HL-60/S4 treated with phorbol 12-myristate 13-acetate at 8.2 ng/mL for 4 days and 3 days (cell line): ENCODE measurements around the gene PRKCE.

ENCODE experiments used
- in situ Hi-C: fragments of 300-500 bp; cut with MboI; formaldehyde crosslinking; loops from 2 replicates; pipeline ENCODE4 v1.15.0; 2022; ENCODE audit warnings: low sequenced_read_pairs

The PRKCE gene

DNA sequence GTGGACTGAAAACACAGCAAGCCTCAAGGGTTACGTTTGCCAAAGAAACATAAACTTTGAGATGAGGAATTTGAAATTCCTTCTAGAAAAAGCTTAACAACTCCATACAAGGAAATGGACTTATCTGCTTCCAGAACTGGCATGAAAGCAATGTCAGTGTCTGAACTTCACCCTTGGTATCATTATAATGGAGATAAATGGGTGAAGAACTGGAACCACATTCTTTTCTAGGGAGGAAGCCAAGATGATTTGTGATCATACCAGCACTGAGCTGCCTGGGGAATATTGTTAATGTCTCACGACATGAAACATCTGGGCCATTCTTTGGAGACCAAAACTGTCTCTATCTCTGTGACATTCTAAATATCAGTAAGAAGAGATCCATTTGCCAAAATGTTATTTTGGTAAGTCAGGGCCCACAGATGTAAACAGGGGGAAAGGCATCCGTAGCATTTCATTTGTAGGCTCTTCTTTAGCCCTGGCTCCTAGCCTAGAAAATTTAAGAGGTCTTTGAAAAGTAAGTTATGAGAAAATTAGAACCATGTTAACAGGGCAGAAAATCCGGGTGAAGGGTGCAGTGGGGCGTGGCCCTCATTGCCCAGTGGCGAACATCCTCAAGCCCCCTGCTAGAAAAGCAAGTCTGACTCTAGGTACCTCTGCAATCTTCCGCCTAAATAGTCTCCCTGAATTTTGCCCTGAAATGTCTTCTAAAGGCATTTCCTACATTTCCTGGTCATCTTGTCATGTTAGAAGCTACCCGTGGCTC is 350.4 kb downstream of the PRKCE start:
- in situ Hi-C loops = loop anchor here (25.0 kb wide), 2 partner anchors 635 to 860 kb away; no protein-coding TSS in a partner anchor

- in situ Hi-C loops = loop anchor here (25.0 kb wide), 2 partner anchors 635 to 860 kb away; no protein-coding TSS in a partner anchor
Measured at GRCh38 chr2:46002507-46002883, 351.0 kb downstream of the PRKCE start.

- in situ Hi-C loops = loop anchor here (25.0 kb wide), 2 partner anchors 634 to 859 kb away; no protein-coding TSS in a partner anchor
Measured at GRCh38 chr2:46002947-46003346, 351.5 kb downstream of the PRKCE start.

DNA sequence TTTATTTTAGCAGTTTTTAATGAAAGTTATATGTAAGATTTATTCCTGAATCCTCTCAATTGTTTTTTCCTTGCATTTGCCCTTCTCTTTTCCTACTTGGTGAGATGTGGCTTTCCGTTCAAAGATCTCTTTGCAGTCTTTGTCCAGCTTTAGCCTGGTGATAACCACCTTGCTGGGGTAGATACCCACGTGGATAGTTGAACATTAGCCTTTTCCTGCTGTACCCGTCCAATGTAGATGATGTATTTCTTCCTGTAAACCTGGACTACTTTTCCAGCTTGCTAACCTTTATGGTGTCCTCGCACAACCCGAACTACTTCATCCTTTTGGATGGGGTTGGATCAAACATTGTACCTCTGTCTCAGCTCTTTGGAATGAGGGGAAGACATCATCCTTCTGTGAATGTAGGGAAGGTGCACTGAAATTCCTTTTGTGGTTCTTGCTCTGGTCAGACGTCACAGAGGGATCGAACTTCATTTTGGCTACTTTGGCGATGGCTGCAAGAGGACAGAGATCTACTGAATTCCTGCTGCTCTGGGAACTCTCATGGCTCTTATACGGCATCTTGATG is 352.5 kb downstream of the PRKCE start:
- in situ Hi-C loops = loop anchor here (25.0 kb wide), 2 partner anchors 633 to 858 kb away; no protein-coding TSS in a partner anchor

DNA sequence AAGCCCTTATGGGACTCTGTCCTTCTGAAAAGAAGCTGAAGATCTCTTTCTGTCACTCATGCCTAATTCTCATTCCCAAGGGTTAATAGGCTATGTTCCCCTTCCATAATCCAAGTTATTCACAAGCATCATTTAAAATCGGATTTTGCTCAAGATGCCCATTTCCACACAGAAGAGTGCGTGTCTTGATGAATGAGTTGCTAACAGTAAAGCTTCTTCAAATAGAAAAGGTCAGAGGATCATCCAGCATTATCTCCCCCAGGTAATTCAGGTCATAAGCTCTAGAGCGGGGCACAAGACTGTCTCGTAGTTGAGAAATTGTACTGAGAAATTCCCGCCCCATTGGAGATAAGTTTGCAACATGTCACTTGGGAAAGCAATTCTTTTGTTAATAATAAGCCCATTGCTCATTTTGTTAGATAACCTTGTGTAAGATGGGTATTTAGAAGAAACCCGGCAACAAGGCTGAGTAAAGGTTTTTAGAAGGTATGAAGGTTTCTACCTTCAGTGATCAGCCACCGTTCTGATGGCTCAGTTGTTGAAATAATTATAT is 355.1 kb downstream of the PRKCE start:
- in situ Hi-C loops = loop anchor here (25.0 kb wide), 2 partner anchors 631 to 856 kb away; no protein-coding TSS in a partner anchor

- in situ Hi-C loops = loop anchor here (25.0 kb wide), 2 partner anchors 630 to 855 kb away; no protein-coding TSS in a partner anchor
Measured at GRCh38 chr2:46007412-46007811, 355.9 kb downstream of the PRKCE start.

GRCh38 chr2:46008091-46008870 is 356.8 kb downstream of the PRKCE start:
- in situ Hi-C loops = loop anchor here (25.0 kb wide), 2 partner anchors 629 to 854 kb away; no protein-coding TSS in a partner anchor

DNA sequence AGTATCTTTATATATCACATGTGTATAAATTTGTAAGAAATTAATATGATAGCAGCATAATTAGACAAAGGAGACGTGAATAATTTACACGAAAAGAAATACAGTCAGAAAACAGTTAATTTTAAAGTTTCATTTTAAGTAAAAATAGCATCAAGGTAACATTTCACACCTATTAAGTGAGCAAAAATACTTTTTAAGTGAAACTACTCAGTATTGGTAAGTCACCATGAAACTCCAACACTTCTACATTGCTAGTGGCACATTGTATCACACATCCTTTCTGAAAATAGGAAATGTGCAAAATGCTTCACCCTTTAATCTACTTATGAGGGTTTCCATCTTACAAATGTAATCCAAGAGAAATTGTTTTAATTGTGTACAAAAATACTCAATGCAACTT is 357.8 kb downstream of the PRKCE start:
- in situ Hi-C loops = loop anchor here (25.0 kb wide), 2 partner anchors 628 to 853 kb away; no protein-coding TSS in a partner anchor

- in situ Hi-C loops = loop anchor here (25.0 kb wide), 2 partner anchors 628 to 853 kb away; no protein-coding TSS in a partner anchor
Measured at GRCh38 chr2:46009772-46010171, 358.3 kb downstream of the PRKCE start.

DNA sequence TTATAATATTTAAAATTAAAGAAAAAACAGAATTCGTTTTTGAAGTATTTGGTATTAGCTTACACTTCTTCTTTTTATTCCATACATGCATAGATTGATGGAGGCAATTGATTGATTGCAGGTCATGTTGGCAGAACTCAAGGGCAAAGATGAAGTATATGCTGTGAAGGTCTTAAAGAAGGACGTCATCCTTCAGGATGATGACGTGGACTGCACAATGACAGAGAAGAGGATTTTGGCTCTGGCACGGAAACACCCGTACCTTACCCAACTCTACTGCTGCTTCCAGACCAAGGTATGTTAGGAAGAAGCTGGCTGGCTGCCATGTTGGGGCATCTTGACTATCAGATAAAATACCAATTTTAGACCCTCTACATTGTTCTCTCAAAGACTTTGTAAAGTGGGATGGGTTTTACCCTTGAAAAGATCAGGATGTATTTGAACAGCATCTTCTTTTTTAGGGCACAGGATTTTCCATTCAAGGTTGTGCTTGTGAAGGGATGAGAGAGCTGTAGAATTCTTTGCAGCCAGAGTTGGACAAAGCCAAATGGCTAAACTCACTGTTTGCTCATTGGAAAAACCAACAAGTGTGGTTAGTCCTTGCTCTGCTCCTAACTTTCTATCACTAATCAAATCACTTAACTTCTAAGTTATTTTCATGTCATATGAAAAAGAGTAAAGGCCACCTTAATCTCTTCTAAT is 358.9 kb downstream of the PRKCE start:
- in situ Hi-C loops = loop anchor here (25.0 kb wide), 2 partner anchors 627 to 852 kb away; no protein-coding TSS in a partner anchor

GRCh38 chr2:46010925-46011490 is 359.5 kb downstream of the PRKCE start:
- in situ Hi-C loops = loop anchor here (25.0 kb wide), 2 partner anchors 626 to 851 kb away; no protein-coding TSS in a partner anchor

- in situ Hi-C loops = loop anchor here (25.0 kb wide), 2 partner anchors 625 to 850 kb away; no protein-coding TSS in a partner anchor
Measured at GRCh38 chr2:46012618-46013240, 361.3 kb downstream of the PRKCE start.

DNA sequence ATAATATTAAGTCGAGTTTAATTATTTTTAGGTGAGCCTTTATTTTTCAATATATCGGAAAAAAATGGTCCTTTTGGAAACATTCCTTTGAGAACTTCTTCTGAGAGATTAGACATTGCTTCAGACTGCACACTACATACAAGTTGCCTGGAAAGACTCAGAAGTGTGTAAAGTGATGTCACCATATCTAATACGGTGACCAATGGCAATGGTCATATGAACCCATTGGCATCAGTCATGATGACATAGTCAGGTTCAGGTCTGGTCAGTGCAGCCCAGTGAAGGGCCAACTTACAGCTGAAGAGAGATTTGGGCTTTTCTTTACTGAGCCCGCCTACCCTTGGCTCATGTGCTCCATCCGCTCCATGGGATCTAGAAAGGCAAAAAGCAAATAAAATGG is 362.3 kb downstream of the PRKCE start:
- in situ Hi-C loops = loop anchor here (25.0 kb wide), 2 partner anchors 624 to 849 kb away; no protein-coding TSS in a partner anchor

DNA sequence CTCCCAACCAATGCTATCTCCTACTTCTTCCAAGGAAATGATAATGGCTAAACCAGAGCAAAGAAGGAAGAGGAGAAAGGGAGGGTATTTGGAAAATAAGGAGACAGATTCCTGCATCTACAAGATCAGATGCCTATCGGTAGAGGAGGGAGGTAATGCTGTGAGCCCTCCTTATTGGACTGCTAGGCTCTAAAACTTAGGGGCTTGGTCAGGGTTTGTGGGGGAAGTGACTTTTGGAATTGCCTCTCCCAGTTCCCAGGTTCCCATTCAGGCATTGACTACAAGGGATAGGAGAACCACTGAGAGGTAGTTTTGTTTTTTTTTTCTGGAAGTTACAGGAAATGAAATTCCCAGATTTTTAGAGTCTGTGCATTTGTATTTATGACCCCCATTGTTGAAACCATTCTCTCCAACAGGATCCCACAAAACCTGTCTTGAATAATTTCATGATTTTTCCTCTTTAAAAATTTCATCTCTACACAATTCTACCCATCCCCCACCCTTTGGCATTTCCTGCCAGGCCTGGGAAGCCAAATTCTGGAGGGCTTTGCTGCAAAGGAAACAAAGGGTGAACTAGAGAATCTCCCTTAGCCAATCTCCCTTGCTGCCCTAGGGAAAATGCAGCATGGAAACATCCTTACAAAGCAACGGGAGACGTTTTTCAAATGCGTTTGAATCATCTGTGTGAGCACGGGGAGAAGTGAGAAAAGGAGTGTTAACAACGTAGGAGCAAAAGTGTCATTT is 363.6 kb downstream of the PRKCE start:
- in situ Hi-C loops = loop anchor here (25.0 kb wide), 2 partner anchors 622 to 847 kb away; no protein-coding TSS in a partner anchor

DNA sequence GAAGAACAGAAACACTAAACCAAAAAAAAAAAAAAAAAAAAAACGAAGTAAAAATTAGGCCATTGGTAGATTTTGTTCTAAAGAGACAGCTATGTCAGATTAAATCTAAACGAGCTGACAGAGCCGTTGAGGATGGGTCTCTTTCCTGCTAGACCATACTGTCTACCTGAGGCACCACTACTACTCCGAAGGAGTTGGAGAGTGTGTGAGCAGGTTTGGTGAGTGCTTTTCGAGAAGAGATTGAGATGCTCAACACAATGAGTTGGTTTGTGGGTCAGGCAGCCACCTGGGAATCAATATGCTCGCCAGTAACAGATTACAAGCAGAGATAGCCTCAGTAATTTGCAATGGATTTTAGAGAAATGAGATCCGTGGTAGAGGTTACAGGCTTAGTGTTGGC is 364.2 kb downstream of the PRKCE start:
- in situ Hi-C loops = loop anchor here (25.0 kb wide), 2 partner anchors 622 to 847 kb away; no protein-coding TSS in a partner anchor

DNA sequence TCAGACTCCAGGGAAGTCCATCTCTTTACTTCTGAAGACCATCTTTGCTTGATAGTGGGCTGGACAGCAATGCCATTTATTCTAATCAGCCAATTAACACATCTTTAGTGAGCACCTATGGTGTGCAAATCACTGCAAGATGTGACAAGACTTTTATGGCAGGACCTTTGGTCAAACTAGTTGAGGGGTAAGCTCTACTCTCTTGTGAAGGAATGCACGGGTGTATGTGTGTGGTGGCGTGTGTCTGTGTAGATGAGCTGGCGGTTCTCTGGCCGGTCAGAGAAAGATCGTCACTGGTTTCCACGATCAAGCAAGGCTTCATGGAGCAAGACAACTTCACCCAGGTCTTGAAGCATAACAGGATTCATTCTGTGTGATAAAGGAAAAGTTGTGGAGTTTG is 364.6 kb downstream of the PRKCE start:
- in situ Hi-C loops = loop anchor here (25.0 kb wide), 2 partner anchors 621 to 846 kb away; no protein-coding TSS in a partner anchor

DNA sequence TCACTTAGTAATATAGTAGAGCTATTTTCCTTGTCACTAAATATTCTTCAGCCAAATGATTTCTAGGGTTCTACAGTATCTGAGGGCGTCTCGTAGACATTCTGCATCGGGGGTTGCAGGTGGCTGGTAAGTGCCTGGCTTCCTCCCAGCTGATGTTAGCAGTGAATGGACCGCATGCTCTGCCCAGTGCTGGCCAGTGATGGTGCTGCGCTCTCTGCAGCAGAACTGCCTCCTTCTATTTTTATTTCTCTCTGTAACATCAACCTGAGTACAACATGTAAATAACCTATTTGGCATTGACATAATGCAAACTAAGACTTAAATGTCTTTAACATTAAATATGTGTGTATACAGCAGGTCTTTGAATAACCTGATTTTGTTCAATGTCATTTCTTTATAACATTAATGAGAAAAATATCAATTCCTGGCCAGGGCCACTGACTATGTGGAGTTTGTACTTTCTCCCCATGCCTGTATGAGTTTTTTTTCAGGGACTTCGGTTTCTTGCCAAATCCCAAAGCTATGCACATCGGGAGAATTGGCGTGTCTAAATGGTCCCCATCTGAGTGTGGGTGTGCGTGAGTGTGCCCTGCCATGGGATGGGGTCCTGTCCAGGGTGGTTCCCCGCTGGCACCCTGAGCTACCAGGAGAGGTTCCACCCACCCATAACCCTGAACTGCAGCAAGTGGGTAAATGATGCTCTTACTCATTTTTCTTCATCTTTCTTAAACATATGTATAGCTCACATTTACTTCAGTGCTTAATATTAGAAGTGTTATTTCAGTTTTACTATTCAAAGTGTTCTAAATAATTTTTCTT is 367.5 kb downstream of the PRKCE start:
- in situ Hi-C loops = loop anchor here (25.0 kb wide), 2 partner anchors 618 to 843 kb away; no protein-coding TSS in a partner anchor
